Colonic mucosa (tissue), 4 donors: ENCODE data around the gene MAN2B1. TPM values are rescaled to one million over a fixed set of nuclear protein-coding genes. Genes with fewer than 3 reads are reported as not detected.

Experiments used
- DNase-seq: peaks from one replicate; pipeline ENCODE4 v3.0.0-alpha.2; 2020
- H3K27ac ChIP-seq: fragments of 200-600 bp; one replicate; pipeline ENCODE4 v1.8.0; 2021
- H3K27me3 ChIP-seq: fragments of 200-600 bp; one replicate; pipeline ENCODE4 v1.8.0; 2021
- H3K36me3 ChIP-seq: fragments of 200-600 bp; one replicate; pipeline ENCODE4 v1.8.0; 2021
- H3K4me1 ChIP-seq: fragments of 200-600 bp; one replicate; pipeline ENCODE4 v1.8.0; 2021; ENCODE audit warnings: mild to moderate bottlenecking
- H3K4me3 ChIP-seq: fragments of 200-600 bp; one replicate; pipeline ENCODE4 v1.8.0; 2021
- H3K9ac ChIP-seq, 2 donors: one replicate each; pipeline ENCODE4 v1.7.0; 2013; ENCODE audit warnings: control low read depth in 2 of 2, low read depth in 2 of 2, low read length in 2 of 2
- H3K9me3 ChIP-seq: fragments of 200-600 bp; one replicate; pipeline ENCODE4 v1.8.0; 2021
- CTCF ChIP-seq: fragments of 200-600 bp; IDR thresholded peaks from one replicate; pipeline ENCODE4 v1.8.0; 2022; ENCODE audit warnings: antibody characterized with exemption, mild to moderate bottlenecking
- intact Hi-C: fragments of 100-400 bp; cut with DNase I; formaldehyde crosslinking; loops from one replicate; pipeline ENCODE4 v1.14.1; 2022
- total RNA-seq, 2 donors: library from RNA; stranded (reverse); fragmentation: NEBNext Ultra II Directional in 1 of 2; extraction: Animal tissue kit (Norgen Biotek cat#: 25700) in 1 of 2; gene quantifications; one replicate each; pipeline ENCODE4 v1.2.1, GENCODE V29; 2021
- donor health status: healthy.
- donor health status: DM: no; HTN: no; CAD: no.
- donor health status: DM: no; HTN: no; CAD: no.

The MAN2B1 gene
- total RNA-seq, 2 donors from 2014 or later: 51.7 to 67.4 TPM

DNA sequence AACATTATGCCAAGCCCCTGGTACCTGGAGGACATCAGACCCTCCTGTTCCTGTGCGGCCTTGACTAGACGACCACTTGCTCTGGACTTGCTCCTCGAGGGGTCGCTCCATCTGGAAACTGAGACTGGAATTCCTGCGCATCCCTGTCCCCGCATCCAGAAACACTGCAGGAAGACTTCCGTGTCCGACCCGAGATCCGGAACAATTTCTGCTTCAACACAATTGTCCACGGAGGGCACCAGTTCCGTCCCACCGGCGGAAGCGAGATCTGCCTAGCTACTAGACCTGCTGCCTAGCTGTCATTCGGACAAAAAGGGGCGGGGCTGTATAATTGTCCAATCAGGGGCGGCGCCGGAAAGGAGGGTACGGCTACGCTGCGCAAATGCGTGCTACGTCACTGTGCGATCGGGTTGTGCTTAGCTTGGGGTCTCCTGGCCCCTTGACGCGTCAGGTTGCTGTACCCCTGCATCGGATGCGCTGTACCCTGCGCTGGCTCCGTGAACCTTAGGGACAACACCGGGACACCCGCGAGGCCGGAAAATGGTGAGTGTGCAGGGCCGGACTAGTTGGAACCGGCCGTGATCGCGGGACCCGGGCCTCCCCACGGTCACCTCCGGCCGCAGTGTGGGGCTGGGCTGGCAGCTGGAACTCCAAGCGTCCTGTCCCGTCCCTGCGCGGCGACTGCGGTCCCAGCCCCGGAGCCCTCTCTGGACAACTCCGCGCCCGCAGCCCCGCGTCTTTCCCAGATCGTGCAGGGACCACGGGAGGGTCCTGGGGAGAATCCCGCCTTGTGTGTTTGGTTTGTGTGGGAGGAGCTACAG, 55.8 kb downstream of the MAN2B1 start, which contains the start of the genes ZNF490 and ZNF791:
ZNF490 (minus strand) TSS at position 274 of the 821 bp plus-strand sequence; CDS start at position 141, 133 bp downstream.
ZNF791 (plus strand) TSS at position 381 of the 821 bp plus-strand sequence; CDS start at position 541, 160 bp downstream.
- peak within 1 kb of the TSS; percentile 99 for H3K27ac ChIP-seq
- no peaks in the 10 kb centered on the region for H3K36me3 ChIP-seq
- H3K9me3 ChIP-seq: no peaks in the 10 kb centered on the region
- TF ChIP-seq CTCF: no peak
- no peaks in the 10 kb centered on the region for H3K27me3 ChIP-seq
- intact Hi-C loops: no loop called here
- no peaks in the 10 kb centered on the region for H3K4me1 ChIP-seq
- DNase-seq: peak; percentile 100
- H3K4me3 ChIP-seq: peak within 1 kb of the TSS; percentile 100
- peak within 1 kb of the TSS; percentile 93 to 97 for H3K9ac ChIP-seq

- no peak for DNase-seq
- no peaks in the 10 kb centered on the region for H3K9me3 ChIP-seq
- intact Hi-C loops: no loop called here
- no peak for TF ChIP-seq CTCF
- no peaks in the 10 kb centered on the region for H3K36me3 ChIP-seq
- no peak overlapping the region for H3K27ac ChIP-seq
- H3K4me1 ChIP-seq: no peaks in the 10 kb centered on the region
- H3K4me3 ChIP-seq: no peak overlapping the region
- no peaks in the 10 kb centered on the region for H3K27me3 ChIP-seq
- no peak overlapping the region for H3K9ac ChIP-seq
Measured at GRCh38 chr19:12607631-12608030, 58.9 kb downstream of the MAN2B1 start.

DNA sequence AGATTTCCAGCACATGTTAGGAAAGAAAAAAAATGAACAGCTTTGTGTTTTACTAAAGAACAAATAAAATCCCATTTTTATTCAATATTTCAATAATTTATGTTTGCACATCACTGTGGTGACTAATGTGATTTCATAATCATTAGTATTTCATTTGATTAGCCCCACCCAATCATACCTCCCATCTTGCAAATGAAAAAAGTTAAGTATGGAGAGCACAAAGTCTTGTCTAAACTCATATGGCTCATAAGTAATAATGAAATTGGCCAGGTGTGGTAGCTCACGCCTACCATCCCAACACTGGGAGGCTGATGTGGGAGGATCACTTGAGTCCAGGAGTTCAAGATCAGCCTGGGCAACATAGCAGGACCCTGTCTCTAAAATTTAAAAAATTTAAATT, 59.7 kb downstream of the MAN2B1 start:
- TF ChIP-seq CTCF: no peak
- intact Hi-C loops: no loop called here

DNA sequence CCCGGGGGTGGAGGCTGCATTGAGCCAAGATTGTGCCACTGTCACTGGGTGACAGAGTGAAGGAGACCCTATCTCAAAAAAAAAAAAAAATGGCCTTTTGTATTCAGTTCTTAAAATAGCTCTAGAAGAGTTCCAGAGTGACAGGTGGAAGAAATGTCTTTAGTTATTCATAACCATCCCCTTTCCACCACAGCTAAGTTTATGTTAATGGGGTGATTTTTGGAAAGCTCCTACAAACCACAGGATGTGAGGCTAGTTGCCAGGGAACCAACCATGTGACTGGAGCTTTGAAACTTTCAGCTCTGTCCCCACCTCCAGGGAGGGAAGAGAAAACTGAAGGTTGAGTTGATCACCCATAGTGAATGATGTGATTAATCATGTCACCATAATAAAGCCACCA, 62.8 kb downstream of the MAN2B1 start:
- DNase-seq: no peak
- Histone ChIP-seq H3K27ac (no peak overlapping the region), H3K4me1 (no peaks in the 10 kb centered on the region), H3K9ac (no peak overlapping the region), H3K9me3 (no peaks in the 10 kb centered on the region), H3K36me3 (no peaks in the 10 kb centered on the region), H3K27me3 (no peaks in the 10 kb centered on the region), H3K4me3 (no peak overlapping the region)
- no peak for TF ChIP-seq CTCF
- intact Hi-C loops: no loop called here

More for the DNA sequence above, 59.7 kb downstream of the MAN2B1 start:
- DNase-seq: no peak
- no peaks in the 10 kb centered on the region for H3K36me3 ChIP-seq
- no peaks in the 10 kb centered on the region for H3K4me1 ChIP-seq
- H3K4me3 ChIP-seq: no peak overlapping the region
- no peaks in the 10 kb centered on the region for H3K9me3 ChIP-seq
- no peak overlapping the region for H3K9ac ChIP-seq
- no peak overlapping the region for H3K27ac ChIP-seq
- no peaks in the 10 kb centered on the region for H3K27me3 ChIP-seq

DNA sequence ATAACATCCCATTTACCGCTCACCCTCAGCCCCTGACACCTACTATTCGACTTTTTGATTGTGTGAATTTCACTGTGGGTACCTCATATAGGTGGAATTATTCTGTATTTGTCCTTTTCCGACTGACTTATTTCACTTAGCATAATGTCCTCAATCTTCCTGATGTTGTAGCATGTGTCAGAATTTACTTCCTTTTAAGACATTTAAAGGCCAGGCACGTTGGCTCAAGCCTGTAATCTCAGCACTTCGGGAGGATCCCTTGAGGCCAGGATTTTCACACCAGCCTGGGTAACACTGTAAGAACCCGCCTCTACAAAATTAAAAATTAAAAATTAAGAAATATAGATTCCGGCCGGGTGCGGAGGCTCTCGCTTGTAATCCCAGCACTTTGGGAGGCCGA, 68.9 kb downstream of the MAN2B1 start:
- H3K36me3 ChIP-seq: no peaks in the 10 kb centered on the region
- no peak for DNase-seq
- intact Hi-C loops: no loop called here

More for the DNA sequence above, 68.9 kb downstream of the MAN2B1 start:
- Histone ChIP-seq H3K4me1 (no peaks in the 10 kb centered on the region), H3K27me3 (no peaks in the 10 kb centered on the region), H3K4me3 (no peak overlapping the region), H3K9ac (no peak overlapping the region), H3K27ac (no peak overlapping the region), H3K9me3 (no peaks in the 10 kb centered on the region)
- no peak for TF ChIP-seq CTCF
